ENCODE results near the gene ACOT7. TPM values are rescaled to one million over a fixed set of nuclear protein-coding genes. Genes with fewer than 3 reads are reported as not detected.
A peak's percentile ranks its signal among the peaks of the same experiment; 100 is the strongest.

The ACOT7 gene
- total and polyA plus RNA-seq, 2 experiments from 2014 or later = 167 to 169 TPM

- Histone ChIP-seq H3K27ac (ENCODE audit: low read depth) (no peak overlapping the region), H3K27me3 (ENCODE audit: insufficient read depth) (peaks cover 65% of the 10 kb centered on the region), H3K4me1 (ENCODE audit: insufficient read depth) (peaks cover 14% of the 10 kb centered on the region), H3F3A (replicated peaks; ENCODE audit: low read depth) (peaks cover 6% of the 10 kb centered on the region; the same call in 1 of the 2 replicates), H3K79me2 (replicated peaks; ENCODE audit: insufficient read depth) (no peaks in the 10 kb centered on the region), H3K4me2 (peak overlapping the region; percentile 79; the same call in 1 of the 2 replicates), H3K36me3 (ENCODE audit: insufficient read depth) (no peaks in the 10 kb centered on the region), H3K9me2 (ENCODE audit: insufficient read depth) (no peaks in the 10 kb centered on the region), H3K4me3 (no peak overlapping the region; the same call in 1 of the 2 replicates), H4K20me1 (replicated peaks; ENCODE audit: insufficient read depth) (peaks cover 6% of the 10 kb centered on the region; the same call in 1 of the 2 replicates), H2AFZ (no peak overlapping the region)
- ATAC-seq (no peak), DNase-seq (ENCODE audit: low spot score) (no peak)
- TF ChIP-seq STAT1 (IDR thresholded peaks at IDR 0.05; ENCODE audit: unreplicated experiment) = no peak
- no peak for TF ChIP-seq NANOG (IDR thresholded peaks at IDR 0.05; ENCODE audit: borderline replicate concordance)
- TF ChIP-seq POLR2AphosphoS5 (IDR thresholded peaks at IDR 0.05; ENCODE audit: low read depth) = no peak
- TF ChIP-seq EZH2phosphoT487 (IDR thresholded peaks at IDR 0.05; ENCODE audit: unreplicated experiment) = no peak
- TF ChIP-seq ZNF462 (CRISPR knock-in tag; IDR thresholded peaks at IDR 0.05) = no peak
- TF ChIP-seq JUNB (IDR thresholded peaks at IDR 0.05; ENCODE audit: unreplicated experiment) = no peak
- no peak for TF ChIP-seq ETS1 (IDR thresholded peaks at IDR 0.05)
- no peak for TF ChIP-seq CTCF (conservative IDR thresholded peaks at IDR 0.05; ENCODE audit: low read depth in 2 of 2)
- TF ChIP-seq ZNF114 (CRISPR knock-in tag; IDR thresholded peaks at IDR 0.05) = no peak
- Mint-ChIP-seq H3K27ac (no peak overlapping the region), H3K27me3 (ENCODE audit: insufficient read depth, low read depth, poor library complexity) (peaks cover 51% of the 10 kb centered on the region), H3K4me1 (peaks cover 16% of the 10 kb centered on the region; the same call in 2 of the 3 replicates), H3K36me3 (ENCODE audit: low read depth) (no peaks in the 10 kb centered on the region), H3K9me3 (no peaks in the 10 kb centered on the region), H3K4me3 (peak overlapping the region; percentile 38; the same call in 1 of the 3 replicates)
Measured at GRCh38 chr1:6248161-6248776, 145.3 kb downstream of the ACOT7 start.

All from GM23338 (cell line).